SK-N-SH (cell line): ENCODE results near the gene PGBD4.

Experiments used
- EP300 ChIP-seq, 2 experiments: IDR thresholded peaks; 2 replicates each; pipeline versions ENCODE4 v1.4.0 to v1.6.1; 2012; ENCODE audit warnings: borderline replicate concordance in 1 of 2, low read depth in 1 of 2, low read length in 1 of 2
- TF ChIP-seq, protein P1 (sequence below): IDR thresholded peaks from 2 replicates; pipeline ENCODE4 v1.4.0; 2012; ENCODE audit warnings: low read depth
- TF ChIP-seq, protein P2 (sequence below): fragments of 200-600 bp; sonication (generic); IDR thresholded peaks from 2 replicates; pipeline ENCODE4 v1.6.1; 2017; ENCODE audit warnings: antibody characterized with exemption, mild to moderate bottlenecking, moderate library complexity

- TF ChIP-seq EP300 (IDR thresholded peaks at IDR 0.05; ENCODE audit: borderline replicate concordance in 1 of 2, low read depth in 1 of 2, low read length in 1 of 2): no peak
- TF ChIP-seq, protein P1, sequence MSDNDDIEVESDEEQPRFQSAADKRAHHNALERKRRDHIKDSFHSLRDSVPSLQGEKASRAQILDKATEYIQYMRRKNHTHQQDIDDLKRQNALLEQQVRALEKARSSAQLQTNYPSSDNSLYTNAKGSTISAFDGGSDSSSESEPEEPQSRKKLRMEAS: no peak
- TF ChIP-seq, protein P2, sequence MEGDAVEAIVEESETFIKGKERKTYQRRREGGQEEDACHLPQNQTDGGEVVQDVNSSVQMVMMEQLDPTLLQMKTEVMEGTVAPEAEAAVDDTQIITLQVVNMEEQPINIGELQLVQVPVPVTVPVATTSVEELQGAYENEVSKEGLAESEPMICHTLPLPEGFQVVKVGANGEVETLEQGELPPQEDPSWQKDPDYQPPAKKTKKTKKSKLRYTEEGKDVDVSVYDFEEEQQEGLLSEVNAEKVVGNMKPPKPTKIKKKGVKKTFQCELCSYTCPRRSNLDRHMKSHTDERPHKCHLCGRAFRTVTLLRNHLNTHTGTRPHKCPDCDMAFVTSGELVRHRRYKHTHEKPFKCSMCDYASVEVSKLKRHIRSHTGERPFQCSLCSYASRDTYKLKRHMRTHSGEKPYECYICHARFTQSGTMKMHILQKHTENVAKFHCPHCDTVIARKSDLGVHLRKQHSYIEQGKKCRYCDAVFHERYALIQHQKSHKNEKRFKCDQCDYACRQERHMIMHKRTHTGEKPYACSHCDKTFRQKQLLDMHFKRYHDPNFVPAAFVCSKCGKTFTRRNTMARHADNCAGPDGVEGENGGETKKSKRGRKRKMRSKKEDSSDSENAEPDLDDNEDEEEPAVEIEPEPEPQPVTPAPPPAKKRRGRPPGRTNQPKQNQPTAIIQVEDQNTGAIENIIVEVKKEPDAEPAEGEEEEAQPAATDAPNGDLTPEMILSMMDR: no peak
Measured at GRCh38 chr15:34125945-34126344, 24.1 kb downstream of the PGBD4 start.
